WTC11 (cell line): ENCODE results near the gene WNT11. TPM values are rescaled to one million over a fixed set of nuclear protein-coding genes. Genes with fewer than 3 reads are reported as not detected.

ENCODE experiments used
- ATAC-seq: fragments of 200-7000 bp; cut with Tn5 transposase; 2 replicates; pipeline ENCODE4 v1.10.0; 2021; ENCODE audit warnings: mild to moderate bottlenecking, moderate library complexity
- CTCF ChIA-PET: fragments of 300-600 bp; sonication (Branson Sonifier 250); formaldehyde crosslinking; loops from one replicate; lab custom pipeline; 2021; ENCODE audit warnings: antibody characterized with exemption; lab: Charles Lee
- POLR2A ChIA-PET: fragments of 350-600 bp; sonication (Branson Sonifier 250); formaldehyde crosslinking; loops from one replicate; lab custom pipeline; 2021; ENCODE audit warnings: antibody characterized with exemption; lab: Charles Lee
- DNase-seq: peaks from one replicate; pipeline ENCODE4 v3.0.0; 2021; ENCODE audit warnings: low spot score
- H3K27ac Mint-ChIP-seq: 2 replicates; pipeline ENCODE4 v1.8.0; 2021; ENCODE audit warnings: mixed read lengths
- H3K27me3 Mint-ChIP-seq: 2 replicates; pipeline ENCODE4 v1.8.0; 2021; ENCODE audit warnings: low read depth, mild to moderate bottlenecking, moderate library complexity, mixed read lengths
- H3K36me3 Mint-ChIP-seq: 2 replicates; pipeline ENCODE4 v1.8.0; 2021; ENCODE audit warnings: mixed read lengths
- H3K4me1 Mint-ChIP-seq: 2 replicates; pipeline ENCODE4 v1.8.0; 2022; ENCODE audit warnings: mixed read lengths
- H3K4me3 Mint-ChIP-seq: 2 replicates; pipeline ENCODE4 v1.8.0; 2021; ENCODE audit warnings: mild to moderate bottlenecking, moderate library complexity, mixed read lengths
- H3K9me3 Mint-ChIP-seq: 2 replicates; pipeline ENCODE4 v1.8.0; 2021; ENCODE audit warnings: mixed read lengths
- AFF4 ChIP-seq: sonication (generic); formaldehyde crosslinking; IDR thresholded peaks from 2 replicates; pipeline ENCODE4 v1.8.1; 2023; ENCODE audit warnings: mild to moderate bottlenecking, missing genetic modification reagents, borderline replicate concordance
- ARID4B ChIP-seq: sonication (generic); formaldehyde crosslinking; IDR thresholded peaks from 2 replicates; pipeline ENCODE4 v1.8.0; 2023; ENCODE audit warnings: missing genetic modification reagents, mild to moderate bottlenecking, borderline replicate concordance
- ATF1 ChIP-seq: sonication (generic); formaldehyde crosslinking; IDR thresholded peaks from 2 replicates; pipeline ENCODE4 v1.8.1; 2023; ENCODE audit warnings: mild to moderate bottlenecking, moderate library complexity, missing genetic modification reagents
- ATF3 ChIP-seq: sonication (generic); formaldehyde crosslinking; conservative IDR thresholded peaks from 2 replicates; pipeline ENCODE4 v1.8.1; 2022; ENCODE audit warnings: mild to moderate bottlenecking, missing genetic modification reagents
- CREB1 ChIP-seq: sonication (generic); formaldehyde crosslinking; IDR thresholded peaks from 2 replicates; pipeline ENCODE4 v1.8.0; 2023; ENCODE audit warnings: mild to moderate bottlenecking, missing genetic modification reagents
- CREM ChIP-seq: sonication (generic); formaldehyde crosslinking; IDR thresholded peaks from 2 replicates; pipeline ENCODE4 v1.8.1; 2022; ENCODE audit warnings: mild to moderate bottlenecking, missing genetic modification reagents, moderate library complexity
- ESRRA ChIP-seq: sonication (generic); formaldehyde crosslinking; IDR thresholded peaks from 2 replicates; pipeline ENCODE4 v1.8.1; 2022; ENCODE audit warnings: mild to moderate bottlenecking, missing genetic modification reagents, borderline replicate concordance
- PRDM15 ChIP-seq: sonication (generic); formaldehyde crosslinking; IDR thresholded peaks from 2 replicates; pipeline ENCODE4 v1.8.0; 2022; ENCODE audit warnings: missing genetic modification reagents
- SOX15 ChIP-seq: fragments of 250-450 bp; sonication (Bioruptor Pico); IDR thresholded peaks from 2 replicates; pipeline ENCODE4 v1.9.0; 2021; ENCODE audit warnings: mild to moderate bottlenecking
- TEAD4 ChIP-seq: sonication (generic); formaldehyde crosslinking; IDR thresholded peaks from 2 replicates; pipeline ENCODE4 v1.8.0; 2022; ENCODE audit warnings: mild to moderate bottlenecking, missing genetic modification reagents
- ZNF138 ChIP-seq: sonication (generic); formaldehyde crosslinking; conservative IDR thresholded peaks from 2 replicates; pipeline ENCODE4 v1.8.1; 2022; ENCODE audit warnings: mild to moderate bottlenecking, moderate library complexity, missing genetic modification reagents
- ZNF317 ChIP-seq: sonication (generic); formaldehyde crosslinking; IDR thresholded peaks from 2 replicates; pipeline ENCODE4 v1.8.1; 2023; ENCODE audit warnings: low read depth, mild to moderate bottlenecking, moderate library complexity, missing genetic modification reagents, borderline replicate concordance
- ZNF425 ChIP-seq: fragments of 250-450 bp; sonication (Bioruptor Pico); conservative IDR thresholded peaks from 2 replicates; pipeline ENCODE4 v1.9.0; 2021; ENCODE audit warnings: mild to moderate bottlenecking
- total RNA-seq: library from RNA; stranded (reverse); gene quantifications from 3 replicates; pipeline ENCODE4 v1.2.3, GENCODE V29; 2021
- TF ChIP-seq, protein P1 (sequence below): sonication (generic); formaldehyde crosslinking; IDR thresholded peaks from 2 replicates; pipeline ENCODE4 v1.8.0; 2022; ENCODE audit warnings: mild to moderate bottlenecking, missing genetic modification reagents
- TF ChIP-seq, protein P2 (sequence below): sonication (generic); formaldehyde crosslinking; IDR thresholded peaks from 2 replicates; pipeline ENCODE4 v1.8.1; 2022; ENCODE audit warnings: mild to moderate bottlenecking, moderate library complexity, missing genetic modification reagents
- TF ChIP-seq, protein P3 (sequence below): sonication (generic); formaldehyde crosslinking; IDR thresholded peaks from 2 replicates; pipeline ENCODE4 v1.8.1; 2023; ENCODE audit warnings: mild to moderate bottlenecking, missing genetic modification reagents

WNT11 gene
- total RNA-seq, 1 experiment from 2014 or later, result 0.79 TPM

GRCh38 chr11:76234416-76235232, 28.3 kb upstream of the WNT11 start (continued):
- TF ChIP-seq ARID4B (CRISPR knock-in tag) (no peak), TEAD4 (CRISPR knock-in tag) (no peak), ESRRA (CRISPR knock-in tag) (0 out of 2 replicates have a peak, but pooled peaks have one; percentile 25), PRDM15 (CRISPR knock-in tag) (no peak), ZNF317 (CRISPR knock-in tag) (no peak), ZNF138 (CRISPR knock-in tag) (no peak), CREB1 (CRISPR knock-in tag) (no peak), SOX15 (CRISPR knock-in tag) (no peak)
- TF ChIP-seq, protein P1, sequence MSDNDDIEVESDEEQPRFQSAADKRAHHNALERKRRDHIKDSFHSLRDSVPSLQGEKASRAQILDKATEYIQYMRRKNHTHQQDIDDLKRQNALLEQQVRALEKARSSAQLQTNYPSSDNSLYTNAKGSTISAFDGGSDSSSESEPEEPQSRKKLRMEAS, result peak; percentile 33; the same call in 1 of the 2 replicates

- ATAC-seq, result no peak
- Mint-ChIP-seq H3K4me1 (peaks cover 14% of the 10 kb centered on the region), H3K4me3 (peak overlapping the region; percentile 99), H3K27me3 (peaks cover 6% of the 10 kb centered on the region), H3K9me3 (no peaks in the 10 kb centered on the region), H3K36me3 (no peaks in the 10 kb centered on the region), H3K27ac (no peak overlapping the region)
- ChIA-PET CTCF (interaction anchor here (0.7 to 4.8 kb wide), 5 partner anchors 10 to 85 kb away, joined by 3 to 111 read pairs (median 4); no protein-coding TSS in a partner anchor), POLR2A (interaction anchor here (0.9 to 1.3 kb wide), 2 partner anchors 21 to 84 kb away, joined by 3 to 5 read pairs; no protein-coding TSS in a partner anchor)
- no peak for DNase-seq
- TF ChIP-seq, protein P2, sequence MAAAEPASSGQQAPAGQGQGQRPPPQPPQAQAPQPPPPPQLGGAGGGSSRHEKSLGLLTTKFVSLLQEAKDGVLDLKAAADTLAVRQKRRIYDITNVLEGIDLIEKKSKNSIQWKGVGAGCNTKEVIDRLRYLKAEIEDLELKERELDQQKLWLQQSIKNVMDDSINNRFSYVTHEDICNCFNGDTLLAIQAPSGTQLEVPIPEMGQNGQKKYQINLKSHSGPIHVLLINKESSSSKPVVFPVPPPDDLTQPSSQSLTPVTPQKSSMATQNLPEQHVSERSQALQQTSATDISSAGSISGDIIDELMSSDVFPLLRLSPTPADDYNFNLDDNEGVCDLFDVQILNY (CRISPR knock-in tag), result no peak
- TF ChIP-seq ATF3 (CRISPR knock-in tag), result no peak
- no peak for TF ChIP-seq CREM (CRISPR knock-in tag)
- TF ChIP-seq ATF1 (CRISPR knock-in tag), result no peak
- TF ChIP-seq, protein P3, sequence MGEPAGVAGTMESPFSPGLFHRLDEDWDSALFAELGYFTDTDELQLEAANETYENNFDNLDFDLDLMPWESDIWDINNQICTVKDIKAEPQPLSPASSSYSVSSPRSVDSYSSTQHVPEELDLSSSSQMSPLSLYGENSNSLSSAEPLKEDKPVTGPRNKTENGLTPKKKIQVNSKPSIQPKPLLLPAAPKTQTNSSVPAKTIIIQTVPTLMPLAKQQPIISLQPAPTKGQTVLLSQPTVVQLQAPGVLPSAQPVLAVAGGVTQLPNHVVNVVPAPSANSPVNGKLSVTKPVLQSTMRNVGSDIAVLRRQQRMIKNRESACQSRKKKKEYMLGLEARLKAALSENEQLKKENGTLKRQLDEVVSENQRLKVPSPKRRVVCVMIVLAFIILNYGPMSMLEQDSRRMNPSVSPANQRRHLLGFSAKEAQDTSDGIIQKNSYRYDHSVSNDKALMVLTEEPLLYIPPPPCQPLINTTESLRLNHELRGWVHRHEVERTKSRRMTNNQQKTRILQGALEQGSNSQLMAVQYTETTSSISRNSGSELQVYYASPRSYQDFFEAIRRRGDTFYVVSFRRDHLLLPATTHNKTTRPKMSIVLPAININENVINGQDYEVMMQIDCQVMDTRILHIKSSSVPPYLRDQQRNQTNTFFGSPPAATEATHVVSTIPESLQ (CRISPR knock-in tag), result no peak
- TF ChIP-seq ZNF425 (CRISPR knock-in tag), result no peak
- no peak for TF ChIP-seq AFF4 (CRISPR knock-in tag)
Measured at GRCh38 chr11:76234021-76234415, 27.7 kb upstream of the WNT11 start.
